BE2C (cell line): ENCODE data around the gene SMURF1.
"Not testable (repeated sequence)": the region's sequence is repeated elsewhere in the genome, so short reads cannot be mapped to it uniquely, and the experiment has no call there.

Experiments
- DNase-seq: peaks from one replicate; pipeline ENCODE4 v3.0.0-alpha.2; 2020
- H3K27me3 ChIP-seq: fragments of 250-450 bp; sonication (Bioruptor Pico); 2 replicates; pipeline ENCODE4 v1.5.1; 2020; ENCODE audit warnings: mild to moderate bottlenecking
- H3K36me3 ChIP-seq: fragments of 250-450 bp; sonication (Bioruptor Pico); 2 replicates; pipeline ENCODE4 v1.5.1; 2020; ENCODE audit warnings: mild to moderate bottlenecking
- H3K4me1 ChIP-seq: fragments of 250-450 bp; sonication (Bioruptor Pico); 2 replicates; pipeline ENCODE4 v1.5.1; 2020
- H3K4me3 ChIP-seq: 2 replicates; pipeline ENCODE4 v1.5.1; 2011; ENCODE audit warnings: low read depth, low read length
- H3K9me3 ChIP-seq: fragments of 250-450 bp; sonication (Bioruptor Pico); 2 replicates; pipeline ENCODE4 v1.5.1; 2020
- TF ChIP-seq, protein P1 (sequence below): IDR thresholded peaks from 2 replicates; pipeline ENCODE4 v1.5.1; 2012; ENCODE audit warnings: mild to moderate bottlenecking, low read depth, low read length

Gene SMURF1

DNA sequence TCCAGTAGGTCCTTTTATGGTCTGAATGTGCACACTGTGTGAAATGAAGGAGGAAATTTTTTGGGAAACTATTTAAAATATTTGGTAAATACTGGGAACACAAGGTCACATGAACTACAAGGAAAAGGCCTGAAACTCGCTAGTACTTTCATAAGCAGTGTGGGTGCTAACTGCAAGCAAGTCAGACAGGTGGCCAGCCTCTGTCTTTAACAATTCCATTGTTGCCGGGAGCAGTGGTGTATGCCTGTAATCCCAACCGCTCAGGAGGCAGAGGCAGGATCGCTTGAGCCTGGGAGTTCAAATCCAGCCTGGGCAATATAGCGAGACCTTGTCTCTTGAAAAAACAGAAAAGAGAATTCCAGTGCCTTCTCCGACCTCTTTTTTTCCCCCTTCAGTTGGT is 37.5 kb downstream of the SMURF1 start:
- Histone ChIP-seq H3K4me3 (no peak overlapping the region), H3K4me1 (no peaks in the 10 kb centered on the region), H3K27me3 (no peaks in the 10 kb centered on the region), H3K9me3 (no peaks in the 10 kb centered on the region), H3K36me3 (no peaks in the 10 kb centered on the region)
- TF ChIP-seq, protein P1, sequence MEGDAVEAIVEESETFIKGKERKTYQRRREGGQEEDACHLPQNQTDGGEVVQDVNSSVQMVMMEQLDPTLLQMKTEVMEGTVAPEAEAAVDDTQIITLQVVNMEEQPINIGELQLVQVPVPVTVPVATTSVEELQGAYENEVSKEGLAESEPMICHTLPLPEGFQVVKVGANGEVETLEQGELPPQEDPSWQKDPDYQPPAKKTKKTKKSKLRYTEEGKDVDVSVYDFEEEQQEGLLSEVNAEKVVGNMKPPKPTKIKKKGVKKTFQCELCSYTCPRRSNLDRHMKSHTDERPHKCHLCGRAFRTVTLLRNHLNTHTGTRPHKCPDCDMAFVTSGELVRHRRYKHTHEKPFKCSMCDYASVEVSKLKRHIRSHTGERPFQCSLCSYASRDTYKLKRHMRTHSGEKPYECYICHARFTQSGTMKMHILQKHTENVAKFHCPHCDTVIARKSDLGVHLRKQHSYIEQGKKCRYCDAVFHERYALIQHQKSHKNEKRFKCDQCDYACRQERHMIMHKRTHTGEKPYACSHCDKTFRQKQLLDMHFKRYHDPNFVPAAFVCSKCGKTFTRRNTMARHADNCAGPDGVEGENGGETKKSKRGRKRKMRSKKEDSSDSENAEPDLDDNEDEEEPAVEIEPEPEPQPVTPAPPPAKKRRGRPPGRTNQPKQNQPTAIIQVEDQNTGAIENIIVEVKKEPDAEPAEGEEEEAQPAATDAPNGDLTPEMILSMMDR = no peak
- no peak for DNase-seq

DNA sequence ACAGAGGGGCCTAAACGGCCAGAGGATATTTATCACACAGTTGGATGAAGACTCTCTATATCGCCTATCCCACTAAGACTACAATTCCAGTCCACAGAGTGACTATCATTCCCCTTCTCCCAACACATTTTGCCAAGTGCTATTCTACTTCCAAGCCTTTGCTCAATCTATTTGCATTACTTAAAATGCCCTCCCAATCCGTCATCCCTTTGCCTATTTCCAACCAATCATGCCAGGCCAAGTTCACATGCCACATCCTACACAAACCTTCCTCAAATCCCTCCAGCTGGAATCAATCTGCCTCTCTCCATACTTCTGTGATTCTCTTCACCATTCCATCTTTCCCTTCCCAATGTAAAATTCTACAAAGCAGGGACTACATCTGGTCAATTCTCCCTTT is 38.2 kb downstream of the SMURF1 start:
- no peaks in the 10 kb centered on the region for H3K9me3 ChIP-seq
- no peak overlapping the region for H3K4me3 ChIP-seq
- no peaks in the 10 kb centered on the region for H3K36me3 ChIP-seq
- H3K4me1 ChIP-seq = no peaks in the 10 kb centered on the region
- no peak for DNase-seq
- no peaks in the 10 kb centered on the region for H3K27me3 ChIP-seq
- TF ChIP-seq, protein P1 = no peak

DNA sequence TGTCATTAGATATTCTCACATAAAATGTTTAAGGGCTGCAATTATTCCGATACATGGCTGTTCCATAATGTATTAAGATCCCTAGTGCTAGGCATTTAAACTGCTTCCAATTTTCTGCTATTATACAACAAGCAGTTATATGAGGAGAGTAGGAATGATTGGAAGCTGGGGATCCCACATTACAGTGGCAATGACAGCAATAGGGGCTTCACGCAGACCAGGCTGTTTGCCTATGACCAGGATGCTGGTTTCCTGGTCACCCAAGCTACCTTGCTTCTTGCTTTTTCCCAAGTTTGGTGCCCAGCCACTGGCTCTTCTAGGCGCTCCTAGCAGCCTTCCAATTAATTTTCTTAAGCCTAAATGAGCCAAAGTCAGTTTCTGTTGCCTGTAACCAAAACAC is 39.3 kb downstream of the SMURF1 start:
- Histone ChIP-seq H3K4me3 (no peak overlapping the region), H3K4me1 (no peaks in the 10 kb centered on the region), H3K9me3 (no peaks in the 10 kb centered on the region), H3K36me3 (no peaks in the 10 kb centered on the region), H3K27me3 (no peaks in the 10 kb centered on the region)
- TF ChIP-seq, protein P1 = no peak
- no peak for DNase-seq

DNA sequence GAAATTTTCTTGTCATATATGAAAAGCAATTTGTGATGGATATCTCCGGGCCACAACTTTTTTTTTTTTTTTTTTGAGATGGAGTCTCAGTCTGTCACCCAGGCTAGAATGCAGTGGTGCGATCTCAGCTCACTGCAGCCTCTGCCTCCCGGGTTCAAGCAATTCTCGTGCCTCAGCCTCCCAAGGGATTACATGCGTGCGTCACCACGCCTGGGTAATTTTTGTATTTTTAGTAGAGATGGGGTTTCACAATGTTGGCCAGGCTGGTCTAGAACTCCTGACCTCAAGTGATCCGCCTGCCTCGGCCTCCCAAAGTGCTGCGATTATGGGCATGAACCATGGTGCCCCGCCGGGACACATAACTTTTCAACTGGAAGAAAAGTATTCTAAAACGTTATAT is 40.1 kb downstream of the SMURF1 start:
- not testable (repeated sequence) for H3K36me3 ChIP-seq, H3K4me1 ChIP-seq, H3K9me3 ChIP-seq, H3K27me3 ChIP-seq, H3K4me3 ChIP-seq, DNase-seq

DNA sequence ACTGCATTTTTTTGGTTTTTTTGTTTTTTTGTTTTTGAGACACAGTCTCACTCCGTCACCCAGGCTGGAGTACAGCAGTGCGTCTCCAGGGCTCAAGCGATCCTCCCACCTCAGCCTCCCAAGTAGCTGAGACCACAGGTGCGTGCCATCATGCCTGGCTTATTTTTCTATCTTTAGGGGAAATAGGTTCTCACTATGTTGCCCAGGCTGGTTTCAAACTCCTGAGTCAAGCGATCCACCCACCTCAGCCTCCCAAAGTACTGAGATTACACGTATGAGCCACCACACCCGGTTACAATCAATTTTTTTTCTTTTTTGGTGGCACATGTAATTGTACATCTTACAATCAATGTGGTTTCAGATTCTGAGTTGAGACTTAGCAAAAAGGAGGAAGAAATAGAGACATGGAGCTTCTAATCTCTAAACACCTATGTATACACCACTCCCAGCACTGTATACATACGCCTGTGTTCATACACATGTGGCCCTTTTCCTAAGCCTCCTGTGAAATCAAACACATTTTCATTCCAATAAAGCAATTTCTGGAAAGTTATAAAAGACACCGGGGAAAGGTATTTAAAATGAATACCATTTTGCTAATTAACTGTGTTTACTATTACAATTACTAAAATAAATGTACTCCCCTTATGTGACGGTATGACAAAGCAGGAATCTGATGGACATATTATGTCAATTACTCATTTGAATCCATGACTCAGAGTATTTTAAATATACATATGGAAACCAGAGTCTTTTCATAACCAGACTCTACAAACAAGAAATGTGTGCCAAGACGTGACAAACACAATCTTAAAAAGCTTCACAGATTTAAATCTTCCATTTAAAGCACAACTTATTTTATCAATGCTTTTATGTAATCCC is 40.9 kb downstream of the SMURF1 start:
- TF ChIP-seq, protein P1 = no peak
- H3K36me3 ChIP-seq = no peaks in the 10 kb centered on the region
- no peaks in the 10 kb centered on the region for H3K4me1 ChIP-seq
- no peaks in the 10 kb centered on the region for H3K9me3 ChIP-seq
- H3K4me3 ChIP-seq = no peak overlapping the region
- no peak for DNase-seq
- no peaks in the 10 kb centered on the region for H3K27me3 ChIP-seq

DNA sequence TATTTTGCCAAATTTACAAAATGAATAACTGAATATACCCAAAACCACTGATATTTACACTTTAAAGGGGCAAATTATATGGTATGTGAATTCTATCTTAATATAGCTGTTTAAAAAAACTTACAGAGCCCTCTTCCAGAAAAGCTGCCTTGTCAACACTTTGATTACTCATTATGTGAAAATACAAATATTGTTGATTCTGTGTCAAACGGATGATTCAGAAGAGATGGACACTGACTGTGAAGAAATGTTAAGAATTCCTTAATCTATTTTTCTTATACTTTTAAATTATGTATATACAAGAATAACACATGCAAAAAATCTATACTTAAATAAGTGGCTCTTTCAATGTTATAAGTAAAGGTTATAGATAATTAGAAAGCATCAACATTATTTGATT is 41.5 kb downstream of the SMURF1 start:
- no peak for DNase-seq
- H3K36me3 ChIP-seq = no peaks in the 10 kb centered on the region
- H3K4me3 ChIP-seq = no peak overlapping the region
- no peaks in the 10 kb centered on the region for H3K4me1 ChIP-seq
- no peaks in the 10 kb centered on the region for H3K27me3 ChIP-seq
- H3K9me3 ChIP-seq = no peaks in the 10 kb centered on the region
- TF ChIP-seq, protein P1 = no peak

DNA sequence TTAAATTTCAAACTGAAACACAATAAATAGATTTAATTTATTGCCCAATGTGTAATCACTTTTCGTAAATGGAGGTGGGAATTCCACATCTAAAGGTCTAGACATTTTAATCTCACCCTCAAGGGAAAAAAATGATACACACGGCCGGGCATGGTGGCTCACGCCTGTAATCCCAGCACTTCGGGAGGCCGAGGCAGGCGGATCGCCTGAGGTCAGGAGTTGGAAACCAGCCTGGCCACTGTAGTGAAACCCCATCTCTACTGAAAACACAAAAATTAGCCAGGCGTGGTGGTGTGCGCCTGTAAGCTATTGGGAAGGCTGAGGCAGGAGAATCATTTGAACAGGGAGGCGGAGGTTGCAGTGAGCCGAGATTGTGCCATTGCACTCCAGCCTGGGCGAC is 42.4 kb downstream of the SMURF1 start:
- not testable (repeated sequence) for H3K9me3 ChIP-seq, H3K36me3 ChIP-seq, H3K4me1 ChIP-seq, H3K4me3 ChIP-seq, DNase-seq, H3K27me3 ChIP-seq
